Muscle of leg (tissue), 11 donors: Measurements from ENCODE around the gene CKM. TPM values are rescaled to one million over a fixed set of nuclear protein-coding genes. Genes with fewer than 3 reads are reported as not detected.
A peak's percentile ranks its signal among the peaks of the same experiment; 100 is the strongest.
"Not testable (repeated sequence)": the region's sequence is repeated elsewhere in the genome, so short reads cannot be mapped to it uniquely, and the experiment has no call there.

Experiments used
- DNase-seq: peaks from one replicate; pipeline ENCODE4 v3.0.0; 2013
- H3K27ac ChIP-seq: one replicate; pipeline ENCODE4 v1.5.1; 2013; ENCODE audit warnings: mild to moderate bottlenecking, low read length, control low read depth
- H3K27me3 ChIP-seq: one replicate; pipeline ENCODE4 v1.6.1; 2013; ENCODE audit warnings: low read length; ENCODE audit not compliant: control insufficient read depth, insufficient read depth
- H3K36me3 ChIP-seq: one replicate; pipeline ENCODE4 v1.6.1; 2013; ENCODE audit warnings: low read length; ENCODE audit not compliant: control insufficient read depth, insufficient read depth
- H3K4me1 ChIP-seq: one replicate; pipeline ENCODE4 v1.6.1; 2013; ENCODE audit warnings: low read length; ENCODE audit not compliant: control insufficient read depth, insufficient read depth
- H3K4me3 ChIP-seq: one replicate; pipeline ENCODE4 v1.5.1; 2013; ENCODE audit warnings: low read length, control low read depth
- H3K9me3 ChIP-seq: replicated peaks from 2 replicates; pipeline ENCODE4 v1.6.1; 2013; ENCODE audit warnings: low read depth, low read length; ENCODE audit not compliant: control insufficient read depth
- WGBS: methylation state at CpG from one replicate; pipeline ENCODE4 v1.1.5; 2013; ENCODE audit warnings: missing lambda C conversion rate; ENCODE audit not compliant: insufficient coverage; 5-methylcytosine and 5-hydroxymethylcytosine counted together
- polyA plus RNA-seq, 8 donors: library from polyadenylated mRNA; unstranded; fragments of 120-200 nt; gene quantifications; one replicate each; pipeline versions ENCODE4 v1.2.1 to v1.2.3, GENCODE V29; 2013; ENCODE audit warnings: inconsistent platforms in 1 of 8, low replicate concordance in 1 of 8; ENCODE audit not compliant: insufficient read length in 8 of 8, insufficient read depth in 1 of 8
- total RNA-seq: library from RNA; stranded (reverse); fragments of 120-200 nt; gene quantifications from one replicate; pipeline ENCODE4 v1.2.4, GENCODE V29; 2013

Gene CKM
- total and polyA plus RNA-seq, 9 donors: 1,629 to 3,729 (median 3,004) TPM

- H3K27me3 ChIP-seq: peaks cover 18% of the 10 kb centered on the region
- H3K4me3 ChIP-seq: peak overlapping the region; percentile 47
- peaks cover 28% of the 10 kb centered on the region for H3K4me1 ChIP-seq
- H3K9me3 ChIP-seq: no peaks in the 10 kb centered on the region
- peak overlapping the region; percentile 98 for H3K27ac ChIP-seq
- peaks cover 9% of the 10 kb centered on the region for H3K36me3 ChIP-seq
- 1% methylated on average over 20 of the region's 30 CpGs for WGBS
- peak; percentile 79 for DNase-seq
Measured at GRCh38 chr19:45323671-45324081, 1.0 kb upstream of the CKM start.

GRCh38 chr19:45322311-45322710, 364 bp downstream of the CKM start:
- H3K4me1 ChIP-seq: peaks cover 38% of the 10 kb centered on the region
- peak; percentile 40 for DNase-seq

GRCh38 chr19:45321848-45322247, 827 bp downstream of the CKM start:
- Histone ChIP-seq H3K9me3 (no peaks in the 10 kb centered on the region), H3K4me1 (peaks cover 38% of the 10 kb centered on the region), H3K27ac (peak overlapping the region; percentile 96), H3K4me3 (peak overlapping the region; percentile 65), H3K36me3 (peaks cover 18% of the 10 kb centered on the region), H3K27me3 (peaks cover 18% of the 10 kb centered on the region)
- WGBS: 20% methylated on average over 1 of the region's 7 CpGs
- DNase-seq: peak; percentile 70

More at GRCh38 chr19:45322311-45322710, 364 bp downstream of the CKM start:
- 27% methylated on average over 6 of the region's 11 CpGs for WGBS
- Histone ChIP-seq H3K36me3 (peaks cover 16% of the 10 kb centered on the region), H3K4me3 (peak overlapping the region; percentile 65), H3K27ac (peak overlapping the region; percentile 96), H3K9me3 (no peaks in the 10 kb centered on the region), H3K27me3 (peaks cover 18% of the 10 kb centered on the region)

GRCh38 chr19:45320997-45321775, 1.5 kb downstream of the CKM start:
- Histone ChIP-seq H3K4me3 (peak overlapping the region; percentile 65), H3K9me3 (no peaks in the 10 kb centered on the region), H3K27ac (peak overlapping the region; percentile 92), H3K4me1 (peaks cover 35% of the 10 kb centered on the region), H3K27me3 (peaks cover 20% of the 10 kb centered on the region), H3K36me3 (peaks cover 19% of the 10 kb centered on the region)
- DNase-seq: no peak
- WGBS: 58% methylated on average over 4 of the region's 12 CpGs

- Histone ChIP-seq H3K27ac (no peak overlapping the region), H3K4me3 (no peak overlapping the region), H3K36me3 (peaks cover 36% of the 10 kb centered on the region), H3K27me3 (peaks cover 7% of the 10 kb centered on the region), H3K4me1 (peaks cover 29% of the 10 kb centered on the region), H3K9me3 (no peaks in the 10 kb centered on the region)
- WGBS: 63% methylated on average over 20 of the region's 21 CpGs
- no peak for DNase-seq
Measured at GRCh38 chr19:45315304-45315703, 7.4 kb downstream of the CKM start.

GRCh38 chr19:45314708-45315245, 7.9 kb downstream of the CKM start:
- no peak overlapping the region for H3K4me3 ChIP-seq
- peaks cover 36% of the 10 kb centered on the region for H3K36me3 ChIP-seq
- WGBS: 80% methylated on average over 1 of the region's 8 CpGs
- no peak for DNase-seq
- H3K27ac ChIP-seq: no peak overlapping the region
- H3K9me3 ChIP-seq: no peaks in the 10 kb centered on the region
- H3K4me1 ChIP-seq: peaks cover 29% of the 10 kb centered on the region
- peaks cover 7% of the 10 kb centered on the region for H3K27me3 ChIP-seq

GRCh38 chr19:45312285-45312684, 10.4 kb downstream of the CKM start:
- H3K27ac ChIP-seq, H3K9me3 ChIP-seq, H3K4me3 ChIP-seq, H3K27me3 ChIP-seq, DNase-seq: not testable (repeated sequence)
- peaks cover 38% of the 10 kb centered on the region for H3K36me3 ChIP-seq
- 91% methylated on average over 6 of the region's 14 CpGs for WGBS
- H3K4me1 ChIP-seq: peaks cover 22% of the 10 kb centered on the region

GRCh38 chr19:45311621-45312020, 11.1 kb downstream of the CKM start:
- Histone ChIP-seq H3K4me1 (peaks cover 29% of the 10 kb centered on the region), H3K36me3 (peaks cover 40% of the 10 kb centered on the region), H3K9me3 (no peaks in the 10 kb centered on the region), H3K27ac (peak overlapping the region; percentile 25), H3K27me3 (peaks cover 7% of the 10 kb centered on the region), H3K4me3 (no peak overlapping the region)
- DNase-seq: peak; percentile 57
- WGBS: 15% methylated on average over 16 of the region's 18 CpGs

- not testable (repeated sequence) for H3K9me3 ChIP-seq, H3K27me3 ChIP-seq, H3K4me3 ChIP-seq, H3K27ac ChIP-seq, DNase-seq
- WGBS: 95% methylated on average over 5 of the region's 8 CpGs
- Histone ChIP-seq H3K4me1 (peaks cover 41% of the 10 kb centered on the region), H3K36me3 (peaks cover 46% of the 10 kb centered on the region)
Measured at GRCh38 chr19:45309322-45309721, 13.4 kb downstream of the CKM start.

GRCh38 chr19:45307361-45307760, 15.3 kb downstream of the CKM start:
- Histone ChIP-seq H3K9me3 (peaks cover 5% of the 10 kb centered on the region), H3K4me3 (no peak overlapping the region), H3K36me3 (peaks cover 46% of the 10 kb centered on the region), H3K27ac (peak overlapping the region; percentile 54), H3K27me3 (no peaks in the 10 kb centered on the region), H3K4me1 (peaks cover 40% of the 10 kb centered on the region)
- DNase-seq: no peak
- 92% methylated on average over 18 of the region's 19 CpGs for WGBS
